OCI-LY7 (cell line): ENCODE data around the gene FGD3. TPM values are rescaled to one million over a fixed set of nuclear protein-coding genes. Genes with fewer than 3 reads are reported as not detected.

ENCODE experiments used
- BruUV-seq: library from RNA; stranded (reverse); fragments of 400-500 nt; replicated peaks from 2 replicates; lab custom pipeline; 2021; lab: Mats Ljungman, UMichigan
- CTCF ChIA-PET: fragments of 300-600 bp; sonication (Branson Sonifier 250); formaldehyde crosslinking; loops from one replicate; lab custom pipeline; 2022; ENCODE audit warnings: antibody characterized with exemption; ENCODE audit not compliant: unreplicated experiment; lab: Charles Lee
- POLR2A ChIA-PET: fragments of 300-600 bp; sonication (Branson Sonifier 250); formaldehyde crosslinking; loops from one replicate; lab custom pipeline; 2022; ENCODE audit warnings: antibody characterized with exemption; lab: Charles Lee
- DNase-seq: peaks from one replicate; pipeline ENCODE4 v3.0.0-alpha.2; 2015; ENCODE audit warnings: low spot score
- H2AFZ ChIP-seq: fragments of 200-600 bp; sonication (generic), shearing (Covaris generic); 2 replicates; pipeline ENCODE4 v1.6.1; 2014; ENCODE audit warnings: mild to moderate bottlenecking, antibody characterized with exemption, low read length, moderate library complexity
- H3K27ac ChIP-seq: fragments of 200-600 bp; sonication (generic); 2 replicates; pipeline ENCODE4 v1.5.1; 2014; ENCODE audit warnings: mixed run types, low read depth, mild to moderate bottlenecking, moderate library complexity, low read length, inconsistent platforms; ENCODE audit not compliant: poor library complexity, severe bottlenecking
- H3K36me3 ChIP-seq: fragments of 200-600 bp; sonication (generic); 2 replicates; pipeline ENCODE4 v1.6.1; 2014; ENCODE audit warnings: mild to moderate bottlenecking, antibody characterized with exemption, low read length, moderate library complexity, mixed read lengths; ENCODE audit not compliant: insufficient read depth
- H3K4me1 ChIP-seq: fragments of 200-600 bp; sonication (generic); 2 replicates; pipeline ENCODE4 v1.5.1; 2014; ENCODE audit warnings: mild to moderate bottlenecking, low read length; ENCODE audit not compliant: insufficient read depth, poor library complexity, severe bottlenecking
- H3K4me2 ChIP-seq: fragments of 200-600 bp; sonication (generic); 2 replicates; pipeline ENCODE4 v1.6.1; 2014; ENCODE audit warnings: mild to moderate bottlenecking, low read length
- H3K4me3 ChIP-seq: fragments of 200-600 bp; sonication (generic); 2 replicates; pipeline ENCODE4 v1.5.1; 2014; ENCODE audit warnings: mild to moderate bottlenecking, low read depth, low read length; ENCODE audit not compliant: poor library complexity, severe bottlenecking
- H3K79me2 ChIP-seq: fragments of 200-600 bp; sonication (generic); 2 replicates; pipeline ENCODE4 v1.6.1; 2016; ENCODE audit warnings: low read depth, mild to moderate bottlenecking, low read length, moderate library complexity, mixed read lengths; ENCODE audit not compliant: insufficient read depth
- H3K9me2 ChIP-seq: fragments of 200-600 bp; sonication (generic); 2 replicates; pipeline ENCODE4 v1.6.1; 2016; ENCODE audit warnings: mild to moderate bottlenecking, low read length, mixed read lengths; ENCODE audit not compliant: insufficient read depth
- H3K9me3 ChIP-seq: fragments of 200-600 bp; sonication (generic); 2 replicates; pipeline ENCODE4 v1.6.1; 2014; ENCODE audit warnings: mild to moderate bottlenecking, mixed run types, low read length, mixed read lengths
- H4K20me1 ChIP-seq: fragments of 200-600 bp; sonication (generic); 2 replicates; pipeline ENCODE4 v1.6.1; 2014; ENCODE audit warnings: mild to moderate bottlenecking, antibody characterized with exemption, low read length, moderate library complexity, mixed read lengths; ENCODE audit not compliant: insufficient read depth
- CTCF ChIP-seq: fragments of 200-600 bp; sonication (generic); conservative IDR thresholded peaks from 2 replicates; pipeline ENCODE4 v1.5.1; 2014; ENCODE audit warnings: mild to moderate bottlenecking, antibody characterized with exemption, low read length, moderate library complexity, mixed read lengths
- EZH2phosphoT487 ChIP-seq: fragments of 200-600 bp; sonication (generic); IDR thresholded peaks from 2 replicates; pipeline ENCODE4 v1.6.1; 2018; ENCODE audit warnings: low read depth, borderline replicate concordance, mild to moderate bottlenecking, mixed run types, antibody characterized with exemption, low read length, moderate library complexity, mixed read lengths
- intact Hi-C: fragments of 100-400 bp; cut with micrococcal nuclease; formaldehyde crosslinking; loops from one replicate; pipeline ENCODE4 v1.10.0; 2022; ENCODE audit not compliant: unreplicated experiment
- total RNA-seq, 2 experiments: library from RNA; depleted of rRNA in 1 of 2; stranded (reverse); fragments of >200 nt in 1 of 2; shearing (Covaris generic) in 1 of 2; gene quantifications; 2 replicates each; pipeline ENCODE4 v1.2.3, GENCODE V29; 2014 to 2022

The FGD3 gene
- total RNA-seq, 2 experiments from 2014 or later, result 22.1 to 22.9 TPM

GRCh38 chr9:93050231-93050630 lies 102.9 kb downstream of the FGD3 start:
- TF ChIP-seq CTCF (no peak), EZH2phosphoT487 (no peak)
- Histone ChIP-seq H3K9me2 (no peaks in the 10 kb centered on the region), H4K20me1 (no peaks in the 10 kb centered on the region), H3K4me1 (peaks cover 11% of the 10 kb centered on the region), H3K4me2 (no peak overlapping the region), H3K4me3 (no peak overlapping the region), H3K27ac (no peak overlapping the region), H3K9me3 (no peaks in the 10 kb centered on the region), H3K79me2 (no peaks in the 10 kb centered on the region), H2AFZ (no peak overlapping the region), H3K36me3 (no peaks in the 10 kb centered on the region)
- intact Hi-C loops, result no loop called here
- no TSS peak for BruUV-seq
- ChIA-PET CTCF (no interaction called here), POLR2A (no interaction called here)
- DNase-seq, result no peak

- BruUV-seq, result no TSS peak
- Histone ChIP-seq H3K9me3 (no peaks in the 10 kb centered on the region), H3K27ac (no peak overlapping the region), H3K36me3 (no peaks in the 10 kb centered on the region), H2AFZ (no peak overlapping the region), H3K4me2 (no peak overlapping the region), H3K4me3 (no peak overlapping the region), H4K20me1 (no peaks in the 10 kb centered on the region), H3K9me2 (no peaks in the 10 kb centered on the region), H3K79me2 (no peaks in the 10 kb centered on the region), H3K4me1 (peaks cover 21% of the 10 kb centered on the region)
- TF ChIP-seq CTCF, result no peak
- no peak for TF ChIP-seq EZH2phosphoT487
- ChIA-PET CTCF (interaction anchor here (1.4 kb wide), 1 partner anchor 13 kb away, joined by 5 read pairs; no protein-coding TSS in a partner anchor), POLR2A (interaction anchor here (0.7 kb wide), 1 partner anchor 24 kb away, joined by 4 read pairs; no protein-coding TSS in a partner anchor)
- no peak for DNase-seq
- intact Hi-C loops, result no loop called here
Measured at GRCh38 chr9:93051680-93052089, 104.4 kb downstream of the FGD3 start.

- Histone ChIP-seq H3K9me3 (no peaks in the 10 kb centered on the region), H3K27ac (no peak overlapping the region), H2AFZ (no peak overlapping the region), H3K4me1 (peaks cover 33% of the 10 kb centered on the region), H4K20me1 (no peaks in the 10 kb centered on the region), H3K79me2 (no peaks in the 10 kb centered on the region), H3K4me2 (no peak overlapping the region), H3K9me2 (no peaks in the 10 kb centered on the region), H3K4me3 (no peak overlapping the region), H3K36me3 (no peaks in the 10 kb centered on the region)
- TF ChIP-seq CTCF (no peak), EZH2phosphoT487 (no peak)
- no peak for DNase-seq
- ChIA-PET CTCF (no interaction called here), POLR2A (interaction anchor here (0.7 kb wide), 2 partner anchors 25 to 28 kb away, joined by 3 to 4 read pairs; no protein-coding TSS in a partner anchor)
- BruUV-seq, result no TSS peak
- intact Hi-C loops, result no loop called here
Measured at GRCh38 chr9:93052791-93053540, 105.6 kb downstream of the FGD3 start.
